HepG2 (cell line): ENCODE data around the gene GYS1. TPM values are rescaled to one million over a fixed set of nuclear protein-coding genes. Genes with fewer than 3 reads are reported as not detected.

Experiments
- ETV6 ChIP-seq: sonication (generic); formaldehyde crosslinking; conservative IDR thresholded peaks from 2 replicates; pipeline ENCODE4 v1.4.0; 2020; ENCODE audit warnings: missing genetic modification reagents
- HNRNPLL ChIP-seq: fragments of 200-400 bp; formaldehyde crosslinking; IDR thresholded peaks from 2 replicates; pipeline ENCODE4 v1.6.1; 2017; ENCODE audit warnings: mild to moderate bottlenecking, low read depth, low read length; ENCODE audit not compliant: poor library complexity, severe bottlenecking
- IKZF1 ChIP-seq: fragments of 450-650 bp; IDR thresholded peaks from 2 replicates; pipeline ENCODE4 v1.7.1; 2016
- JARID2 ChIP-seq: sonication (generic); formaldehyde crosslinking; IDR thresholded peaks from 2 replicates; pipeline ENCODE4 v1.8.1; 2023; ENCODE audit warnings: missing genetic modification reagents, inconsistent platforms; ENCODE audit not compliant: insufficient replicate concordance
- KLF15 ChIP-seq: sonication (generic); formaldehyde crosslinking; IDR thresholded peaks from 2 replicates; pipeline ENCODE4 v1.8.1; 2023; ENCODE audit warnings: borderline replicate concordance, mild to moderate bottlenecking, inconsistent platforms, missing genetic modification reagents, mixed read lengths
- MATR3 ChIP-seq: sonication (generic); formaldehyde crosslinking; IDR thresholded peaks from 2 replicates; pipeline ENCODE4 v1.4.0; 2020; ENCODE audit warnings: missing genetic modification reagents
- RXRA ChIP-seq: sonication (generic); formaldehyde crosslinking; IDR thresholded peaks from 2 replicates; pipeline ENCODE4 v1.5.1; 2020; ENCODE audit warnings: missing genetic modification reagents
- ZBTB3 ChIP-seq: sonication (generic); formaldehyde crosslinking; IDR thresholded peaks from 2 replicates; pipeline ENCODE4 v1.4.0; 2020; ENCODE audit warnings: low read depth, mild to moderate bottlenecking, moderate library complexity, missing genetic modification reagents, borderline replicate concordance
- ZC3H4 ChIP-seq: sonication (generic); formaldehyde crosslinking; IDR thresholded peaks from 2 replicates; pipeline ENCODE4 v1.4.0; 2020; ENCODE audit warnings: missing genetic modification reagents, borderline replicate concordance
- ZFY ChIP-seq: sonication (generic); formaldehyde crosslinking; IDR thresholded peaks from 2 replicates; pipeline ENCODE4 v1.4.0; 2020; ENCODE audit warnings: missing genetic modification reagents
- ZFYVE20 ChIP-seq: sonication (generic); formaldehyde crosslinking; IDR thresholded peaks from 2 replicates; pipeline ENCODE4 v1.8.0; 2023; ENCODE audit warnings: low read depth, mild to moderate bottlenecking, moderate library complexity, missing genetic modification reagents, borderline replicate concordance
- ZMAT3 ChIP-seq: sonication (generic); formaldehyde crosslinking; conservative IDR thresholded peaks from 2 replicates; pipeline ENCODE4 v1.7.0; 2021; ENCODE audit warnings: missing genetic modification reagents
- ZNF160 ChIP-seq: sonication (generic); formaldehyde crosslinking; IDR thresholded peaks from 2 replicates; pipeline ENCODE4 v1.8.0; 2022; ENCODE audit warnings: mild to moderate bottlenecking, inconsistent platforms, missing genetic modification reagents
- ZNF598 ChIP-seq: sonication (generic); formaldehyde crosslinking; IDR thresholded peaks from 2 replicates; pipeline ENCODE4 v1.5.1; 2020; ENCODE audit warnings: mild to moderate bottlenecking, missing genetic modification reagents, borderline replicate concordance
- ZNF746 ChIP-seq: sonication (generic); formaldehyde crosslinking; IDR thresholded peaks from 2 replicates; pipeline ENCODE4 v1.8.0; 2022; ENCODE audit warnings: mild to moderate bottlenecking, missing genetic modification reagents
- ZNF891 ChIP-seq: sonication (generic); formaldehyde crosslinking; IDR thresholded peaks from 2 replicates; pipeline ENCODE4 v1.5.0; 2020; ENCODE audit warnings: mild to moderate bottlenecking, missing genetic modification reagents
- polyA plus RNA-seq, 8 experiments: library from polyadenylated mRNA; depleted of rRNA in 3 of 8; stranded (reverse) in 7 of 8; unstranded in 1 of 8; fragments of >200 nt; fragmentation: Illumina TruSeq in 4 of 8; extraction: Trizol in 4 of 8; gene quantifications; 2 replicates each; pipeline versions ENCODE4 v1.2.1 to v1.2.3, GENCODE V29; 2011 to 2016; ENCODE audit warnings: low read depth in 4 of 8, missing spikeins in 1 of 8, mixed read lengths in 1 of 8; ENCODE audit not compliant: insufficient read depth in 1 of 8
- total RNA-seq, 5 experiments: library from RNA; depleted of rRNA; stranded (reverse); fragments of >200 nt; fragmentation: Illumina TruSeq; extraction: Trizol; gene quantifications; 2 replicates each; pipeline ENCODE4 v1.2.3, GENCODE V29; 2016; ENCODE audit warnings: low read depth in 1 of 5
- TF ChIP-seq, protein P1 (sequence below): sonication (generic); formaldehyde crosslinking; IDR thresholded peaks from 2 replicates; pipeline ENCODE4 v1.4.0; 2020; ENCODE audit warnings: mild to moderate bottlenecking, missing genetic modification reagents
- TF ChIP-seq, protein P2 (sequence below): sonication (generic); formaldehyde crosslinking; IDR thresholded peaks from 2 replicates; pipeline ENCODE4 v1.4.0; 2020; ENCODE audit warnings: missing genetic modification reagents
- TF ChIP-seq, protein P3 (sequence below): sonication (generic); formaldehyde crosslinking; IDR thresholded peaks from 2 replicates; pipeline ENCODE4 v1.8.0; 2022; ENCODE audit warnings: missing genetic modification reagents, mild to moderate bottlenecking, borderline replicate concordance
- TF ChIP-seq, protein P4 (sequence below): sonication (generic); formaldehyde crosslinking; IDR thresholded peaks from 2 replicates; pipeline ENCODE4 v1.4.0; 2020; ENCODE audit warnings: missing genetic modification reagents, borderline replicate concordance

GYS1 gene
- total and polyA plus RNA-seq, 2 of the 13 experiments (the other 11 are each of a cell fraction or from before 2014, with no cell fraction given), result 18.4 to 42.1 TPM

DNA sequence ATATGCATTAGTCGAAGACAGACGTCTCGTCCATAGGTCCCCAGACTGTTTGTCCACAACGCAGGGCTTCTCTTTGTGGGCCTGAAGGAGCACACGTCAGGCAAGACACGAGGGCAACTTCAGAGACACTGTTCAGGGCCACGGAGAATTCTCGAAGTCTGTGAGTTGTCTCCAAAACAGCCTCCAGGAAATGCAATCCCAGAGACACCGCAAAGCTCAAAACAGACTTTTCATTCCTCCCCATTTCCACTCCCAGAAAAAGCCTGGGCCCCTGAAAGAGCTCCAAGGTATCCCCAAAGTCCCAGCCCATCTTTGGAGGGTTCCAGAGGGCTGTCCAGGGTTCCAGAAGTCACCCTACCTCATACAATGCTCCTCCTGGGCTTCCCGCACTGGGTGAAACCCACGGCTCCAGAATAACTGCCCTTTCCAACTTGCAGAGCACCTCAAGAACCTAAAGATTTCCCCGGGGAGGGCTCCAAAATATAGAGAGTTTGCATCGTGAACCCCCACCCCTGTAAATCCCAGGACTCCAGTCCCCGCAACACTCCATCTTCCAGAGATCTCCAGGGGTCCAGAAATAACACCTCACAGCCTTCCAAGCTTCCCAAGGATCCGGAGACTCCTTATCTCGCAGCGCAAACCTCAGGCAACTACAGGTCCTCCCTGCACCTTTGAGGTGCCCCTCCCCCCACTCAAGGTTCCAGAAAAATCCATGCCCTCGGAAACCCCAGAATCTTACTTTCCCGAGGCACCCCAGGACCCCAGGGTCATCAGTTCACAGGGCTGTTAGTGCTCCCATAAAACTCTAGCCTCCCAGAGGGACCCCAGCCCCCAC, 28.7 kb downstream of the GYS1 start (continued):
- TF ChIP-seq HNRNPLL (no peak), ZMAT3 (CRISPR knock-in tag) (no peak), ZC3H4 (CRISPR knock-in tag) (0 out of 2 replicates have a peak, but pooled peaks have one; percentile 56), ZNF891 (CRISPR knock-in tag) (0 out of 2 replicates have a peak, but pooled peaks have one; percentile 27), KLF15 (no peak), ZNF746 (no peak), IKZF1 (no peak), ETV6 (CRISPR knock-in tag) (no peak), ZNF160 (CRISPR knock-in tag) (no peak), ZFY (CRISPR knock-in tag) (0 out of 2 replicates have a peak, but pooled peaks have one; percentile 5), ZBTB3 (CRISPR knock-in tag) (no peak), ZNF598 (CRISPR knock-in tag) (0 out of 2 replicates have a peak, but pooled peaks have one; percentile 4), MATR3 (CRISPR knock-in tag) (no peak), ZFYVE20 (CRISPR knock-in tag) (no peak), RXRA (no peak), JARID2 (CRISPR knock-in tag) (no peak)
- TF ChIP-seq, protein P1, sequence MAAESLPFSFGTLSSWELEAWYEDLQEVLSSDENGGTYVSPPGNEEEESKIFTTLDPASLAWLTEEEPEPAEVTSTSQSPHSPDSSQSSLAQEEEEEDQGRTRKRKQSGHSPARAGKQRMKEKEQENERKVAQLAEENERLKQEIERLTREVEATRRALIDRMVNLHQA (CRISPR knock-in tag), result no peak
- TF ChIP-seq, protein P2, sequence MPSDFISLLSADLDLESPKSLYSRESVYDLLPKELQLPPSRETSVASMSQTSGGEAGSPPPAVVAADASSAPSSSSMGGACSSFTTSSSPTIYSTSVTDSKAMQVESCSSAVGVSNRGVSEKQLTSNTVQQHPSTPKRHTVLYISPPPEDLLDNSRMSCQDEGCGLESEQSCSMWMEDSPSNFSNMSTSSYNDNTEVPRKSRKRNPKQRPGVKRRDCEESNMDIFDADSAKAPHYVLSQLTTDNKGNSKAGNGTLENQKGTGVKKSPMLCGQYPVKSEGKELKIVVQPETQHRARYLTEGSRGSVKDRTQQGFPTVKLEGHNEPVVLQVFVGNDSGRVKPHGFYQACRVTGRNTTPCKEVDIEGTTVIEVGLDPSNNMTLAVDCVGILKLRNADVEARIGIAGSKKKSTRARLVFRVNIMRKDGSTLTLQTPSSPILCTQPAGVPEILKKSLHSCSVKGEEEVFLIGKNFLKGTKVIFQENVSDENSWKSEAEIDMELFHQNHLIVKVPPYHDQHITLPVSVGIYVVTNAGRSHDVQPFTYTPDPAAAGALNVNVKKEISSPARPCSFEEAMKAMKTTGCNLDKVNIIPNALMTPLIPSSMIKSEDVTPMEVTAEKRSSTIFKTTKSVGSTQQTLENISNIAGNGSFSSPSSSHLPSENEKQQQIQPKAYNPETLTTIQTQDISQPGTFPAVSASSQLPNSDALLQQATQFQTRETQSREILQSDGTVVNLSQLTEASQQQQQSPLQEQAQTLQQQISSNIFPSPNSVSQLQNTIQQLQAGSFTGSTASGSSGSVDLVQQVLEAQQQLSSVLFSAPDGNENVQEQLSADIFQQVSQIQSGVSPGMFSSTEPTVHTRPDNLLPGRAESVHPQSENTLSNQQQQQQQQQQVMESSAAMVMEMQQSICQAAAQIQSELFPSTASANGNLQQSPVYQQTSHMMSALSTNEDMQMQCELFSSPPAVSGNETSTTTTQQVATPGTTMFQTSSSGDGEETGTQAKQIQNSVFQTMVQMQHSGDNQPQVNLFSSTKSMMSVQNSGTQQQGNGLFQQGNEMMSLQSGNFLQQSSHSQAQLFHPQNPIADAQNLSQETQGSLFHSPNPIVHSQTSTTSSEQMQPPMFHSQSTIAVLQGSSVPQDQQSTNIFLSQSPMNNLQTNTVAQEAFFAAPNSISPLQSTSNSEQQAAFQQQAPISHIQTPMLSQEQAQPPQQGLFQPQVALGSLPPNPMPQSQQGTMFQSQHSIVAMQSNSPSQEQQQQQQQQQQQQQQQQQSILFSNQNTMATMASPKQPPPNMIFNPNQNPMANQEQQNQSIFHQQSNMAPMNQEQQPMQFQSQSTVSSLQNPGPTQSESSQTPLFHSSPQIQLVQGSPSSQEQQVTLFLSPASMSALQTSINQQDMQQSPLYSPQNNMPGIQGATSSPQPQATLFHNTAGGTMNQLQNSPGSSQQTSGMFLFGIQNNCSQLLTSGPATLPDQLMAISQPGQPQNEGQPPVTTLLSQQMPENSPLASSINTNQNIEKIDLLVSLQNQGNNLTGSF, result no peak
- TF ChIP-seq, protein P3, sequence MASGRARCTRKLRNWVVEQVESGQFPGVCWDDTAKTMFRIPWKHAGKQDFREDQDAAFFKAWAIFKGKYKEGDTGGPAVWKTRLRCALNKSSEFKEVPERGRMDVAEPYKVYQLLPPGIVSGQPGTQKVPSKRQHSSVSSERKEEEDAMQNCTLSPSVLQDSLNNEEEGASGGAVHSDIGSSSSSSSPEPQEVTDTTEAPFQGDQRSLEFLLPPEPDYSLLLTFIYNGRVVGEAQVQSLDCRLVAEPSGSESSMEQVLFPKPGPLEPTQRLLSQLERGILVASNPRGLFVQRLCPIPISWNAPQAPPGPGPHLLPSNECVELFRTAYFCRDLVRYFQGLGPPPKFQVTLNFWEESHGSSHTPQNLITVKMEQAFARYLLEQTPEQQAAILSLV, result no peak
- TF ChIP-seq, protein P4, sequence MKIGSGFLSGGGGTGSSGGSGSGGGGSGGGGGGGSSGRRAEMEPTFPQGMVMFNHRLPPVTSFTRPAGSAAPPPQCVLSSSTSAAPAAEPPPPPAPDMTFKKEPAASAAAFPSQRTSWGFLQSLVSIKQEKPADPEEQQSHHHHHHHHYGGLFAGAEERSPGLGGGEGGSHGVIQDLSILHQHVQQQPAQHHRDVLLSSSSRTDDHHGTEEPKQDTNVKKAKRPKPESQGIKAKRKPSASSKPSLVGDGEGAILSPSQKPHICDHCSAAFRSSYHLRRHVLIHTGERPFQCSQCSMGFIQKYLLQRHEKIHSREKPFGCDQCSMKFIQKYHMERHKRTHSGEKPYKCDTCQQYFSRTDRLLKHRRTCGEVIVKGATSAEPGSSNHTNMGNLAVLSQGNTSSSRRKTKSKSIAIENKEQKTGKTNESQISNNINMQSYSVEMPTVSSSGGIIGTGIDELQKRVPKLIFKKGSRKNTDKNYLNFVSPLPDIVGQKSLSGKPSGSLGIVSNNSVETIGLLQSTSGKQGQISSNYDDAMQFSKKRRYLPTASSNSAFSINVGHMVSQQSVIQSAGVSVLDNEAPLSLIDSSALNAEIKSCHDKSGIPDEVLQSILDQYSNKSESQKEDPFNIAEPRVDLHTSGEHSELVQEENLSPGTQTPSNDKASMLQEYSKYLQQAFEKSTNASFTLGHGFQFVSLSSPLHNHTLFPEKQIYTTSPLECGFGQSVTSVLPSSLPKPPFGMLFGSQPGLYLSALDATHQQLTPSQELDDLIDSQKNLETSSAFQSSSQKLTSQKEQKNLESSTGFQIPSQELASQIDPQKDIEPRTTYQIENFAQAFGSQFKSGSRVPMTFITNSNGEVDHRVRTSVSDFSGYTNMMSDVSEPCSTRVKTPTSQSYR (CRISPR knock-in tag), result peak; percentile 92
